Measurements from ENCODE around the gene LLPH.

LLPH gene

DNA sequence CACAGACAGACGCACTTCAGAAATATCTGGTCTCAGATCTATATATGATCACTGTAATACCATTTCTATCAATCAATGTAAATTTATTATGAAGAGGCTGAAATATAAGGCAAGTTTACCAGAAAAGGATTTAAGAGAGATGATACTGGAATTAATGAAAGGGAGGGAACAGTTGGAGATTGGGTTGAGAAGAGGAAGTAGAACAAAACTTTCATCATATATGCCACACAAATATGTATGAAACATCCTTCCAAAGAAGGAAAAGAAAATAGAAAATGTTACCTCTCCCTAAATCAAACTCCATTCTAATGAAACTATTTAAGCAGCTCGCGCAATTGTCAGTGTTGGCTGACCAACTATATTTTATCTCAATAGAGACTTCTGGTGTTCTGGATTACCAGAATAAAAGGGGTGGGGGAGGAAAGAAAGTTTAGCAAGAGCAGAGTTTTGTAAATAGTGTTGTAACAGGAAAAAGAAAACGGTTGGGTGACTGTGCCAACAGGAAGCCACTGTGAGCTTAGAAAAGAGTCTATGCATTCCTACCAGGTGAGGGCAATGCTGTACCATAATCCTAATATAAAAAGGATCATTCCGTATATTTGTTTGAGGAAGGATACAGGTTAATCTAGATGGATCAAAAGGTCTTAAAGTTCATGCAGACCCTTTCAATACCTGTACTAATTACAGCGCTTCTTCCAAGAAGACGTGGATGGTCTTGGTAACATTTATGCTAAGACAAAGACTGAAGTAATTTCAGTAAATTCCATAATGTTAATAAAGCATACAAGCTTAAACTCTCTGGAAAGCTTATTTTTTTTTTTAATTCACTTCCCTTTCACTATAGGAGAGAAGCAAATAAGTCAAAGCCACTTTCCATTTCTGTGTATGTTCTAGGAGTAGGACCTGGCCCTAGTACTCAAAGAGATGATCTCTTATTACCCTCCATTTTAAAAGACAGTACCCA is 14.5 kb upstream of the LLPH start:
- TF ChIP-seq KLF8 (tag by site-specific recombination; IDR thresholded peaks at IDR 0.05) (no peak), ZBTB1 (tag by site-specific recombination; IDR thresholded peaks at IDR 0.05) (no peak), ZNF175 (tag by site-specific recombination; IDR thresholded peaks at IDR 0.05) (no peak), ZNF423 (tag by site-specific recombination; IDR thresholded peaks at IDR 0.05) (no peak), ZNF148 (tag by site-specific recombination; IDR thresholded peaks at IDR 0.05; ENCODE audit: borderline replicate concordance) (no peak), ZNF791 (tag by site-specific recombination; IDR thresholded peaks at IDR 0.05) (no peak), ZNF2 (tag by site-specific recombination; IDR thresholded peaks at IDR 0.05) (no peak), ZNF223 (tag by site-specific recombination; IDR thresholded peaks at IDR 0.05) (no peak), ZNF654 (tag by site-specific recombination; IDR thresholded peaks at IDR 0.05; ENCODE audit: low read depth) (peak; percentile 54), PRDM1 (tag by site-specific recombination; IDR thresholded peaks at IDR 0.05) (peak; percentile 45)
- TF ChIP-seq, protein P1, sequence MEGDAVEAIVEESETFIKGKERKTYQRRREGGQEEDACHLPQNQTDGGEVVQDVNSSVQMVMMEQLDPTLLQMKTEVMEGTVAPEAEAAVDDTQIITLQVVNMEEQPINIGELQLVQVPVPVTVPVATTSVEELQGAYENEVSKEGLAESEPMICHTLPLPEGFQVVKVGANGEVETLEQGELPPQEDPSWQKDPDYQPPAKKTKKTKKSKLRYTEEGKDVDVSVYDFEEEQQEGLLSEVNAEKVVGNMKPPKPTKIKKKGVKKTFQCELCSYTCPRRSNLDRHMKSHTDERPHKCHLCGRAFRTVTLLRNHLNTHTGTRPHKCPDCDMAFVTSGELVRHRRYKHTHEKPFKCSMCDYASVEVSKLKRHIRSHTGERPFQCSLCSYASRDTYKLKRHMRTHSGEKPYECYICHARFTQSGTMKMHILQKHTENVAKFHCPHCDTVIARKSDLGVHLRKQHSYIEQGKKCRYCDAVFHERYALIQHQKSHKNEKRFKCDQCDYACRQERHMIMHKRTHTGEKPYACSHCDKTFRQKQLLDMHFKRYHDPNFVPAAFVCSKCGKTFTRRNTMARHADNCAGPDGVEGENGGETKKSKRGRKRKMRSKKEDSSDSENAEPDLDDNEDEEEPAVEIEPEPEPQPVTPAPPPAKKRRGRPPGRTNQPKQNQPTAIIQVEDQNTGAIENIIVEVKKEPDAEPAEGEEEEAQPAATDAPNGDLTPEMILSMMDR (tag by site-specific recombination; IDR thresholded peaks at IDR 0.05), result peak; percentile 39; the same call in 1 of the 2 replicates
- Histone ChIP-seq H3K9me3 (ENCODE audit: control insufficient read depth, insufficient read depth, low read depth, low read length) (no peaks in the 10 kb centered on the region), H3K36me3 (ENCODE audit: control insufficient read depth in 2 of 2, insufficient read depth in 1 of 2, low read length in 2 of 2) (peaks cover 0 to 16% of the 10 kb centered on the region in 2 experiments; a peak in 2 of 3 replicates)

DNA sequence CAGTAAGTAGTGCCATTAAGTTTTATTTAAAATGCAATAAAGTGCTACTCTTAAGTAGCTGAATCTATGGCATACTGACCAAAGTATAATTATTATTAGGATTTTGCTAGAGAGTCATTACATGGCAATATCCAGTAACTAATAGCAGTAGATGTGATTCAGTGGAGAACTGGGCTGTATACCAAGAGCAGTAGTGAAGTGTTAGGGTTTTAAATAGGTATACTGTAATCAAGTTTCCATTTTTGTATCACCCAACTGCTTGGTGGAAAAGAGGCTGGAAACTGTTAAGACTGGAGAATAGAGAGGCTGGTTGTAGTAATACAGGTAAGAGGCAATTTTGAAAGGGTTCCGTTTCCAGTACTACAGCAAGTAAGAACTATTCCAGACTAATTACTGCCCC is 13.3 kb upstream of the LLPH start:
- Histone ChIP-seq H3K9me3 (ENCODE audit: control insufficient read depth, insufficient read depth, low read depth, low read length) (no peaks in the 10 kb centered on the region), H3K27ac (ENCODE audit: extremely low read depth, low read depth, low read length) (no peak overlapping the region), H3K4me3 (ENCODE audit: low read depth, low read length) (no peak overlapping the region), H3K4me1 (ENCODE audit: control insufficient read depth, insufficient read depth, low read length) (no peaks in the 10 kb centered on the region), H3K36me3 (ENCODE audit: control insufficient read depth in 2 of 2, insufficient read depth in 1 of 2, low read length in 2 of 2) (peaks cover 0 to 24% of the 10 kb centered on the region in 2 experiments; a peak in 2 of 3 replicates)
- CTCF ChIA-PET, result interaction anchor here (0.6 to 1.4 kb wide), 3 partner anchors 92 to 338 kb away, joined by 3 to 4 read pairs (median 3); no protein-coding TSS in a partner anchor
- POLR2A ChIA-PET, result no interaction called here
- TF ChIP-seq ZNF155 (tag by site-specific recombination; IDR thresholded peaks at IDR 0.05) (no peak), ZNF626 (tag by site-specific recombination; IDR thresholded peaks at IDR 0.05) (no peak), ZNF571 (tag by site-specific recombination; IDR thresholded peaks at IDR 0.05) (no peak), ZFP3 (tag by site-specific recombination; IDR thresholded peaks at IDR 0.05; ENCODE audit: low read depth) (no peak), ZNF629 (tag by site-specific recombination; IDR thresholded peaks at IDR 0.05) (no peak), YY1 (tag by site-specific recombination; IDR thresholded peaks at IDR 0.05) (no peak), ZNF112 (tag by site-specific recombination; IDR thresholded peaks at IDR 0.05) (no peak), ZNF843 (tag by site-specific recombination; IDR thresholded peaks at IDR 0.05) (no peak), ZFP69B (tag by site-specific recombination; IDR thresholded peaks at IDR 0.05) (no peak), ZNF16 (tag by site-specific recombination; IDR thresholded peaks at IDR 0.05; ENCODE audit: low read depth) (no peak)
- TF ChIP-seq, protein P2, sequence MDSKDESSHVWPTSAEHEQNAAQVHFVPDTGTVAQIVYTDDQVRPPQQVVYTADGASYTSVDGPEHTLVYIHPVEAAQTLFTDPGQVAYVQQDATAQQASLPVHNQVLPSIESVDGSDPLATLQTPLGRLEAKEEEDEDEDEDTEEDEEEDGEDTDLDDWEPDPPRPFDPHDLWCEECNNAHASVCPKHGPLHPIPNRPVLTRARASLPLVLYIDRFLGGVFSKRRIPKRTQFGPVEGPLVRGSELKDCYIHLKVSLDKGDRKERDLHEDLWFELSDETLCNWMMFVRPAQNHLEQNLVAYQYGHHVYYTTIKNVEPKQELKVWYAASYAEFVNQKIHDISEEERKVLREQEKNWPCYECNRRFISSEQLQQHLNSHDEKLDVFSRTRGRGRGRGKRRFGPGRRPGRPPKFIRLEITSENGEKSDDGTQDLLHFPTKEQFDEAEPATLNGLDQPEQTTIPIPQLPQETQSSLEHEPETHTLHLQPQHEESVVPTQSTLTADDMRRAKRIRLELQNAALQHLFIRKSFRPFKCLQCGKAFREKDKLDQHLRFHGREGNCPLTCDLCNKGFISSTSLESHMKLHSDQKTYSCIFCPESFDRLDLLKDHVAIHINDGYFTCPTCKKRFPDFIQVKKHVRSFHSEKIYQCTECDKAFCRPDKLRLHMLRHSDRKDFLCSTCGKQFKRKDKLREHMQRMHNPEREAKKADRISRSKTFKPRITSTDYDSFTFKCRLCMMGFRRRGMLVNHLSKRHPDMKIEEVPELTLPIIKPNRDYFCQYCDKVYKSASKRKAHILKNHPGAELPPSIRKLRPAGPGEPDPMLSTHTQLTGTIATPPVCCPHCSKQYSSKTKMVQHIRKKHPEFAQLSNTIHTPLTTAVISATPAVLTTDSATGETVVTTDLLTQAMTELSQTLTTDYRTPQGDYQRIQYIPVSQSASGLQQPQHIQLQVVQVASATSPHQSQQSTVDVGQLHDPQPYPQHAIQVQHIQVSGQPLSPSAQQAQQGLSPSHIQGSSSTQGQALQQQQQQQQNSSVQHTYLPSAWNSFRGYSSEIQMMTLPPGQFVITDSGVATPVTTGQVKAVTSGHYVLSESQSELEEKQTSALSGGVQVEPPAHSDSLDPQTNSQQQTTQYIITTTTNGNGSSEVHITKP (tag by site-specific recombination; IDR thresholded peaks at IDR 0.05), result no peak

More for the DNA sequence above, 14.5 kb upstream of the LLPH start:
- Histone ChIP-seq H3K27ac (ENCODE audit: extremely low read depth, low read depth, low read length) (no peak overlapping the region), H3K4me1 (ENCODE audit: control insufficient read depth, insufficient read depth, low read length) (no peaks in the 10 kb centered on the region), H3K4me3 (ENCODE audit: low read depth, low read length) (no peak overlapping the region)
- POLR2A ChIA-PET, result interaction anchor here (0.8 to 1.0 kb wide), 3 partner anchors 14 to 157 kb away, joined by 3 to 9 read pairs (median 5); partner anchors contain the start of genes HELB, LLPH and TMBIM4
- CTCF ChIA-PET, result interaction anchor here (0.5 to 1.6 kb wide), 23 partner anchors 9 to 1007 kb away, joined by 3 to 7 read pairs (median 4); partner anchors contain the start of gene TMBIM4
